GM19438 (cell line): Measurements from ENCODE around the gene WAPL.

Experiments used
- ATAC-seq: cut with Tn5 transposase; IDR thresholded peaks from one replicate; pipeline ENCODE4 v1.9.1; 2021; ENCODE audit warnings: low read depth; ENCODE audit not compliant: unreplicated experiment

Gene WAPL

GRCh38 chr10:86481761-86482160 is 39.8 kb downstream of the WAPL start:
- ATAC-seq = no peak

- ATAC-seq = no peak
Measured at GRCh38 chr10:86480571-86480970, 41.0 kb downstream of the WAPL start.

- ATAC-seq = no peak
Measured at GRCh38 chr10:86472061-86472460, 49.5 kb downstream of the WAPL start.

GRCh38 chr10:86461963-86462804 is 59.4 kb downstream of the WAPL start:
- no peak for ATAC-seq

- ATAC-seq = peak; percentile 65
Measured at GRCh38 chr10:86451604-86451960, 70.0 kb downstream of the WAPL start.

GRCh38 chr10:86450806-86451603 is 70.6 kb downstream of the WAPL start:
- no peak for ATAC-seq

- ATAC-seq = no peak
Measured at GRCh38 chr10:86449926-86450558, 71.5 kb downstream of the WAPL start.

GRCh38 chr10:86447432-86447831 is 74.2 kb downstream of the WAPL start:
- no peak for ATAC-seq

GRCh38 chr10:86446987-86447386 is 74.6 kb downstream of the WAPL start:
- ATAC-seq = no peak

- ATAC-seq = no peak
Measured at GRCh38 chr10:86446440-86446839, 75.2 kb downstream of the WAPL start.

- no peak for ATAC-seq
Measured at GRCh38 chr10:86443936-86444335, 77.7 kb downstream of the WAPL start.

GRCh38 chr10:86443069-86443468 is 78.5 kb downstream of the WAPL start:
- no peak for ATAC-seq

GRCh38 chr10:86440874-86441843 is 80.4 kb downstream of the WAPL start:
- no peak for ATAC-seq

GRCh38 chr10:86439544-86439943 is 82.0 kb downstream of the WAPL start:
- no peak for ATAC-seq

- ATAC-seq = no peak
Measured at GRCh38 chr10:86438091-86438749, 83.4 kb downstream of the WAPL start.

GRCh38 chr10:86437447-86437846 is 84.1 kb downstream of the WAPL start:
- ATAC-seq = no peak

GRCh38 chr10:86436963-86437362 is 84.6 kb downstream of the WAPL start:
- no peak for ATAC-seq

GRCh38 chr10:86434656-86435055 is 86.9 kb downstream of the WAPL start:
- ATAC-seq = no peak

GRCh38 chr10:86423739-86424138 is 97.9 kb downstream of the WAPL start:
- ATAC-seq = no peak

- no peak for ATAC-seq
Measured at GRCh38 chr10:86419101-86419500, 102.5 kb downstream of the WAPL start.
